AG09319 (cell line): Measurements from ENCODE around the gene NR1H4.

Experiments used
- DNase-seq: peaks from one replicate; pipeline ENCODE4 v3.0.0-alpha.2; 2010; ENCODE audit warnings: low read depth; ENCODE audit errors: extremely low read depth
- TF ChIP-seq, protein P1 (sequence below): IDR thresholded peaks from 2 replicates; pipeline ENCODE4 v1.5.1; 2011; ENCODE audit warnings: low read depth, mild to moderate bottlenecking, inconsistent platforms, low read length, moderate library complexity

The NR1H4 gene

DNA sequence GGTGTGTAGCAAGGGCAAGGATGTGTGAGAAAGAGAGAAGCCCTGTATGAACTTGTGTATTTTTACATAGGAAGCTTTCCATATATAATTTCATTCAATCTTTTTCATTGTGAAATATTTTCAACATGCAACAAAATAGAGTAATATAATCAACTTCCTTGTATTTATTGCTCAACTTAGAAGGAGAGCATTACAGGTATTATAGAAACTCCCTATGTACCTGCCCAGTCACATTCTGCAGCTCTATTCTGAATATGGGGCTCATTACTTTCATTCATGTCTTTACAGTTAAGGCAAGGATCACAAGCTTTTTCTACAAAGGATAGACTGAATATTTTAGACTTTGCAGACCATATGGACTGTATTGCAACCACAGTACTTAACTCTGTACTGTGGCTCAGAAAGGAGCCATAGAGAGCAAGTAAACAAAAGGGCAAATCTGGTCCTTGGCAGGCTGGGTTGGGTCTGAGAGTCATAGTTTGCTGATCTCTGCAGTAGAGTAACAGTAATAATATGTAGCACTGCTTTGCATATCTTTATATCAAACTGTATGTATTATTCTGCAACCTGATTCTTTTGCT, 11.3 kb downstream of the NR1H4 start:
- TF ChIP-seq, protein P1, sequence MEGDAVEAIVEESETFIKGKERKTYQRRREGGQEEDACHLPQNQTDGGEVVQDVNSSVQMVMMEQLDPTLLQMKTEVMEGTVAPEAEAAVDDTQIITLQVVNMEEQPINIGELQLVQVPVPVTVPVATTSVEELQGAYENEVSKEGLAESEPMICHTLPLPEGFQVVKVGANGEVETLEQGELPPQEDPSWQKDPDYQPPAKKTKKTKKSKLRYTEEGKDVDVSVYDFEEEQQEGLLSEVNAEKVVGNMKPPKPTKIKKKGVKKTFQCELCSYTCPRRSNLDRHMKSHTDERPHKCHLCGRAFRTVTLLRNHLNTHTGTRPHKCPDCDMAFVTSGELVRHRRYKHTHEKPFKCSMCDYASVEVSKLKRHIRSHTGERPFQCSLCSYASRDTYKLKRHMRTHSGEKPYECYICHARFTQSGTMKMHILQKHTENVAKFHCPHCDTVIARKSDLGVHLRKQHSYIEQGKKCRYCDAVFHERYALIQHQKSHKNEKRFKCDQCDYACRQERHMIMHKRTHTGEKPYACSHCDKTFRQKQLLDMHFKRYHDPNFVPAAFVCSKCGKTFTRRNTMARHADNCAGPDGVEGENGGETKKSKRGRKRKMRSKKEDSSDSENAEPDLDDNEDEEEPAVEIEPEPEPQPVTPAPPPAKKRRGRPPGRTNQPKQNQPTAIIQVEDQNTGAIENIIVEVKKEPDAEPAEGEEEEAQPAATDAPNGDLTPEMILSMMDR: no peak
- DNase-seq: no peak

DNA sequence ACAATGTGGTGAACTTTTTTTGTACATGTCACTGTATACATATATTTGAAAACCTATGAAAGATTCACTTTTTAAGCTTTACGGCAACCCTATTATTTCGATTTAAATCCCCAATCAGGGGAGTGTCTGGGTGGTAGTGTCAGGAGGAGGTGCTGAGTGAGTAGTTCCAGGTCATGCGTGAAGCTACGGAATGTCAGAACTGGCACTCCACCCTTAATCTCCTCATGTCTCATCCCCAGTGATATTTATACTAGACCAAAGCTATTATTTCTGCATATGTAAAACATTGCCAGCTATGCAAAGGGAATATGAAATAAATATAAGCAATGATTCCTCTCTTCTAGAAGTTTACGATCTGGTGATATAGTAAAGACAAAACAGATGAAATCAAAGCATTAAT, 12.3 kb downstream of the NR1H4 start:
- TF ChIP-seq, protein P1: no peak

GRCh38 chr12:100489251-100489820, 15.7 kb downstream of the NR1H4 start:
- DNase-seq: no peak
- TF ChIP-seq, protein P1: no peak

More for the DNA sequence above, 12.3 kb downstream of the NR1H4 start:
- no peak for DNase-seq

DNA sequence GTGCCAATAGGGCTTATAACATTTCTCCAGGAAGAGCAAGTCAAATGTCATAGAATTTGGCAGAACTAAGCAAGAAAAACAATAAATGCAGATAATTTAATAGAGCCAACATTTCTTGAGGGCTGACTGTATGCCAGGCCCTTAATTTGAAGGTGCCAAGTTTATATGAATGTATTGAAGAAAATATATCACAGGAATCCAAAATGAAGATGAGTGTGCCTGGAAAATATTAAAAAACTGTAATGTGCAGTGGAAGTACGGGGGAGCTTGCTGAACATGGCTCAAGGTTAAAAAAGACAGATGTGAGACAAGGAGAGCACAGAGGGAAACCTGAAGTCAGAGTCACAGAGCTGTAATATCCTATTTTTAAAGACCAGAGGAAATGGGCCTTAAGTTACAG, 16.4 kb downstream of the NR1H4 start:
- no peak for DNase-seq

DNA sequence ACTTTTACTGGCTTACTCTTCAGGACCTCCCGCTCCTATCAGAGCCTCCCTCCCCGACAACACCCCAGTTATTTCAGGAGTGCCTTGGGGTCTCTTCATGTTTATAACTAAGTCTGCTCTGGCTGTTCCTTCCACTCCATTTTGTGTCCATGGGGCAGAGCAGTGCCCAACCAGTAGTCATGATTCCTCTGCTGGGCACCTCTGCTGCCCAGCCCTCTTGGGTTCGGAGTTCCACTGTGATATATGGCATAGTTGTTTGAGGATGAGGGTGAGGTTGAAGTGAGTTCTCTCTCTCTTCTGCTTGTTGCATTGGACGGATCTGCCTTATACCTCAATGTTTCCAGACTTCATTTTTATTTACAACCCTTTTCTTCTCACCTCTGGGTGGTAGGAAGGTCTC, 17.4 kb downstream of the NR1H4 start:
- no peak for DNase-seq
- TF ChIP-seq, protein P1: no peak

More for the DNA sequence above, 16.4 kb downstream of the NR1H4 start:
- TF ChIP-seq, protein P1: no peak

- no peak for DNase-seq
- TF ChIP-seq, protein P1: no peak
Measured at GRCh38 chr12:100493396-100494012, 19.8 kb downstream of the NR1H4 start.

DNA sequence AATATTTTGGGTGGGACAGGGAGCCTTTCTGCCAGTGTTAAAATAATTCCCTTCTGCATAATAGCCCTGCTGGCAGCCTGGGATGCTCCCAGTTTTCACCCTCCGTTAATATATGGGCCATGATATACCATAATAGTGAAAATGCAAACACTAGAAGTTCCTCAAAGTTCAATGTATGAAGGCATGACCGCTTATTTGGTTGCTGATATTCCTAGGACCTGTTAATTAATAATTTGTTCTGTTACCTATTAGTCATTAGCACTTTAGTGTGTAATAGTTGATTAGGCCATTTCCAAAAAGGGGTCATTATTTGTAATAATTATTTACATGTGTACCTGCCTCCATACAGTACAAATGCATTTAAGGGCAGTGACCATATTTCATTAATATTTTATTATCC, 20.4 kb downstream of the NR1H4 start:
- no peak for DNase-seq
- TF ChIP-seq, protein P1: no peak
